Gastroesophageal sphincter (tissue), 4 donors: ENCODE data around the gene ZC3H12C. TPM values are rescaled to one million over a fixed set of nuclear protein-coding genes. Genes with fewer than 3 reads are reported as not detected.
"Not testable (repeated sequence)": the region's sequence is repeated elsewhere in the genome, so short reads cannot be mapped to it uniquely, and the experiment has no call there.

ENCODE experiments used
- ATAC-seq: fragments of 150-250 bp; one replicate; pipeline ENCODE4 v1.9.1; 2016; ENCODE audit warnings: mild to moderate bottlenecking, moderate library complexity
- H3K27ac ChIP-seq, 4 donors: fragments of 200-600 bp; sonication (generic) in 3 of 4; 1 replicate in 3 of 4; 2 replicates in 1 of 4; pipeline ENCODE4 v1.5.1; 2016 to 2019
- H3K27me3 ChIP-seq: fragments of 200-600 bp; sonication (generic); one replicate; pipeline ENCODE4 v1.5.1; 2019
- H3K36me3 ChIP-seq, 2 donors: fragments of 200-600 bp; sonication (generic); one replicate each; pipeline ENCODE4 v1.5.1; 2019; ENCODE audit warnings: control low read depth in 1 of 2
- H3K4me1 ChIP-seq, 3 donors: fragments of 200-600 bp; sonication (generic); 1 replicate in 2 of 3; 2 replicates in 1 of 3; pipeline ENCODE4 v1.5.1; 2016 to 2019; ENCODE audit warnings: control low read depth in 2 of 3
- H3K4me3 ChIP-seq, 2 donors: fragments of 200-600 bp; sonication (generic); one replicate each; pipeline ENCODE4 v1.5.1; 2019; ENCODE audit warnings: mild to moderate bottlenecking in 1 of 2, moderate library complexity in 1 of 2
- H3K9me3 ChIP-seq, 3 donors: fragments of 200-600 bp; sonication (generic); one replicate each; pipeline ENCODE4 v1.5.1; 2017 to 2019; ENCODE audit warnings: control low read depth in 2 of 3
- EP300 ChIP-seq: sonication (generic); formaldehyde crosslinking; IDR thresholded peaks from one replicate; pipeline ENCODE4 v1.6.1; 2017; ENCODE audit warnings: antibody characterized with exemption, mild to moderate bottlenecking
- POLR2A ChIP-seq, 2 donors: fragments of 450-650 bp; IDR thresholded peaks; one replicate each; pipeline ENCODE4 v1.6.1; 2017; ENCODE audit warnings: antibody characterized with exemption in 2 of 2, mild to moderate bottlenecking in 2 of 2, moderate library complexity in 1 of 2
- POLR2AphosphoS5 ChIP-seq: sonication (generic); formaldehyde crosslinking; IDR thresholded peaks from one replicate; pipeline ENCODE4 v1.6.1; 2017; ENCODE audit warnings: antibody characterized with exemption
- WGBS, 2 donors: methylation state at CpG; one replicate each; pipeline ENCODE4 v1.1.5; 2018; ENCODE audit warnings: low coverage in 1 of 2; 5-methylcytosine and 5-hydroxymethylcytosine counted together
- total RNA-seq, 4 donors: library from RNA; depleted of rRNA; stranded (reverse); fragments of >200 nt; gene quantifications; one replicate each; pipeline ENCODE4 v1.1.0, GENCODE V29; 2016
- TF ChIP-seq, protein P1 (sequence below), 4 experiments: fragments of 200-600 bp in 2 of 4; fragments of 450-650 bp in 2 of 4; sonication (generic) in 1 of 4; IDR thresholded peaks; one replicate each; pipeline ENCODE4 v1.5.1; 2017 to 2019; ENCODE audit warnings: antibody characterized with exemption in 4 of 4, mild to moderate bottlenecking in 2 of 4, moderate library complexity in 2 of 4

Gene ZC3H12C
- total RNA-seq, 4 donors from 2014 or later = 22.1 to 30.9 (median 26.3) TPM

DNA sequence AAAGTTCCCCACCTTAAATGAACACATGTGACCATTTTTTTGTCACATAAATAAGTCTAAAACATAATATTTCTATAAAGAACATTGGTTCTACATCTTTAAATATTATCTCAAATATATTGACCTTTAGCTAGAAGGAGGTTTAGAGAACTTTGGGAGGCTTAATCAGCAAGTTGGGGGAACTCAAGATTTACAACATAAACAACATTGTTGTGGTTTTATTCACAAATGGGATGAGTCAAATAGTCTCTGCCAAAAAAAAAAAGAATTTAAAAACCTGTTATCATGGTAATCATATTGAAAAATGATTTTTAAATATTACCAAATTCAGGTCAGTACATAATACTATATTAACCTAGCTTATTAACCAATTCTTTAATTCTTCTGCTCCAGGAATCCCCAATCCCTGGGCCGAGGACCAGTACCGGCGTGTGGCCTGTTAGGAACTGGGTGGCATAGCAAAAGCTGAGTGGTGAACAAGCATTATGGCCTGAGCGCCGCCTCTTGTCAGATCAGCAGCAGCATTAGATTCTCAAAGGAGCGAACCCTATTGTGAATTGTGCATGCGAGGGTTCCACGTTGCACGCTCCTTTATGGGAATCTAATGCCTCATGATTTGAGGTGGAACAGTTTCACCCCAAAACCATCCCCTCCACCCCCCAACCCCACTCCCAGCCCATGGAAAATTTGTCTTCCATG, 105.0 kb downstream of the ZC3H12C start:
- Histone ChIP-seq H3K36me3 (no peaks in the 10 kb centered on the region), H3K4me3 (no peak overlapping the region), H3K9me3 (no peaks in the 10 kb centered on the region), H3K27ac (no peak overlapping the region), H3K27me3 (no peaks in the 10 kb centered on the region), H3K4me1 (no peaks in the 10 kb centered on the region)
- TF ChIP-seq POLR2A (IDR thresholded peaks at IDR 0.05) (no peak), POLR2AphosphoS5 (no peak), EP300 (no peak)
- TF ChIP-seq, protein P1, sequence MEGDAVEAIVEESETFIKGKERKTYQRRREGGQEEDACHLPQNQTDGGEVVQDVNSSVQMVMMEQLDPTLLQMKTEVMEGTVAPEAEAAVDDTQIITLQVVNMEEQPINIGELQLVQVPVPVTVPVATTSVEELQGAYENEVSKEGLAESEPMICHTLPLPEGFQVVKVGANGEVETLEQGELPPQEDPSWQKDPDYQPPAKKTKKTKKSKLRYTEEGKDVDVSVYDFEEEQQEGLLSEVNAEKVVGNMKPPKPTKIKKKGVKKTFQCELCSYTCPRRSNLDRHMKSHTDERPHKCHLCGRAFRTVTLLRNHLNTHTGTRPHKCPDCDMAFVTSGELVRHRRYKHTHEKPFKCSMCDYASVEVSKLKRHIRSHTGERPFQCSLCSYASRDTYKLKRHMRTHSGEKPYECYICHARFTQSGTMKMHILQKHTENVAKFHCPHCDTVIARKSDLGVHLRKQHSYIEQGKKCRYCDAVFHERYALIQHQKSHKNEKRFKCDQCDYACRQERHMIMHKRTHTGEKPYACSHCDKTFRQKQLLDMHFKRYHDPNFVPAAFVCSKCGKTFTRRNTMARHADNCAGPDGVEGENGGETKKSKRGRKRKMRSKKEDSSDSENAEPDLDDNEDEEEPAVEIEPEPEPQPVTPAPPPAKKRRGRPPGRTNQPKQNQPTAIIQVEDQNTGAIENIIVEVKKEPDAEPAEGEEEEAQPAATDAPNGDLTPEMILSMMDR (IDR thresholded peaks at IDR 0.05) = no peak
- no peak for ATAC-seq
- 93 to 95% methylated on average over 6 to 9 of the region's 9 CpGs for WGBS, 2 donors

DNA sequence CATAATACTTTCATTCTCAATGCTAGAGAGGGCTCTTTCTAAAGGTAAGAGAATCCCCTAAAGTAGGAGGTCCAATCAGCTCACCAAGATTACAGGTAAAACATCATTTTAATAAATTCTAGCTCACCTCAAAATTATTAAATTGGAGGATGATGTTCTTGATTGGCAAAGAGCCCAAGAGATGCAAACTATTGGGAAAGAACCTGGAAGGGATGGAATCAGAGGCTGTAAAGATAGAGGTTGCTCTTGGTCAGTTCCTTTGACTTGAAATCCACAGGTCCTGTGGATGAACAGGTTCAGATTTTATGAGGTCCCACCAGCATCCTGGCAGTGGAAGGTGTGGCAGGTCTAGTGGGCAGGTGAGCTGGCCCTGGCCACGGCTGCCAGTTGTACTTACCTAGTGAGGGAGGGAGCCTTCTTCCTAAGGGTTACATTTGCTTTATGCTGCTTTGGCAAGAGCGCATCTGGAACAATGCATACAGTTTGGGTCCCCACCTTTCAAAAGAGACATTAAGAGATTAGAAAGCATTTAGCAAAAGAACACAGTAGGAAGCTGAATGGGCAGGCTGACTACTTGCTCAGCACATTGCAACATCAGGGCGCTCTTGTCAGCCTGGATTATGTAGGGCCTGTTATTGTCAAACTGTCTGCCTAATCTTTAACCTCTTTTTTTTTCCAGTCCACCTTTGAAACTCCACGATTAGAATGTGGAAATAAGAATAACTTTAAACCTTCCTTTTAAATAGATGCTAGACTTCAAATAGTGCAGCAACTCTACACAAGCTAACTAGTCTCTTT, 106.2 kb downstream of the ZC3H12C start:
- Histone ChIP-seq H3K27me3 (no peaks in the 10 kb centered on the region), H3K27ac (no peak overlapping the region), H3K4me3 (no peak overlapping the region), H3K9me3 (no peaks in the 10 kb centered on the region), H3K36me3 (no peaks in the 10 kb centered on the region), H3K4me1 (no peaks in the 10 kb centered on the region)
- TF ChIP-seq POLR2A (IDR thresholded peaks at IDR 0.05) (no peak), EP300 (no peak), POLR2AphosphoS5 (no peak)
- TF ChIP-seq, protein P1 (IDR thresholded peaks at IDR 0.05) = no peak
- WGBS, 2 donors = 64 to 73% methylated on average over 4 of the region's 4 CpGs
- ATAC-seq = no peak

DNA sequence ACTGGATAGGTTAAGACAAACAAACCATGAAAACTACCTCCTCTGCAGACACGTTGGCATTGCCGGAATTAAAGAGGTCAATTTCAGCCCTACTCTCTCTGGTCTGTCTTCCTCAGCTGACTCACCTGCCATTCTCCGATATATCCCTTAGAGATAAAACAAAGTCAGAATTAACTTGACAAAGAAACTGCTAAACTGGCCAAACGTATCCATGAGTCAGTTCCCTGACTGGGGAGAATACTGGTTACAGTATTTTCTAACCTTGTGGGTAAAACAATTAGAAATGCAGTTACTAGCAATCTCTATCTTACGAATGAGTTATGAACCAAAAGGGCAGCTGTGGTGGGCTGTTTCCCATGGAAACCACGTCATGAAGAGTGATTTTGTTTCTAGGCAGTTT, 107.0 kb downstream of the ZC3H12C start:
- H3K9me3 ChIP-seq = no peaks in the 10 kb centered on the region
- TF ChIP-seq POLR2A (IDR thresholded peaks at IDR 0.05) (no peak), EP300 (no peak), POLR2AphosphoS5 (no peak)
- TF ChIP-seq, protein P1 (IDR thresholded peaks at IDR 0.05) = no peak
- no peaks in the 10 kb centered on the region for H3K27me3 ChIP-seq
- H3K27ac ChIP-seq = no peak overlapping the region
- 66 to 73% methylated on average over 6 of the region's 6 CpGs for WGBS, 2 donors
- ATAC-seq = no peak
- no peaks in the 10 kb centered on the region for H3K4me1 ChIP-seq
- no peaks in the 10 kb centered on the region for H3K36me3 ChIP-seq
- H3K4me3 ChIP-seq = no peak overlapping the region

DNA sequence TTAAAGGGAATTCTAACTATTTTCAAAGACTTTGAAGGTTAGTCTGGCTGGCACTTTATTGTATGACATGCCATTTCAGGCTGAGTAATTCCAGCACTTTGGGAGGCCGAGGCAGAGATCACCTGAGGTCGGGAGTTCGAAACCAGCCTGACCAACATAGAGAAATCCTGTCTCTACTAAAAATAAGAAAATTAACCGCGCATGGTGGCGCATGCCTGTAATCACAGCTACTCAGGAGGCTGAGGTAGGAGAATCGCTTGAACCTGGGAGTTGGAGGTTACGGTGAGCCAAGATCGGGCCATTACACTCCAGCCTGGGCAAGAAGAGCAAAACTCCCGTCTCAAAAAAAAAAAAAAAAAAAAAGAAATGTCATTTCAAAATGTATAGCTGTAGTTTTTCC, 107.6 kb downstream of the ZC3H12C start:
- no peaks in the 10 kb centered on the region for H3K9me3 ChIP-seq
- no peaks in the 10 kb centered on the region for H3K4me1 ChIP-seq
- H3K27me3 ChIP-seq = no peaks in the 10 kb centered on the region
- ATAC-seq = no peak
- no peak overlapping the region for H3K27ac ChIP-seq
- no peak for TF ChIP-seq POLR2A (IDR thresholded peaks at IDR 0.05)
- no peak for TF ChIP-seq EP300
- no peak for TF ChIP-seq POLR2AphosphoS5
- TF ChIP-seq, protein P1 (IDR thresholded peaks at IDR 0.05) = no peak
- H3K36me3 ChIP-seq = no peaks in the 10 kb centered on the region
- WGBS, 2 donors = 82 to 84% methylated on average over 6 to 10 of the region's 10 CpGs
- no peak overlapping the region for H3K4me3 ChIP-seq

DNA sequence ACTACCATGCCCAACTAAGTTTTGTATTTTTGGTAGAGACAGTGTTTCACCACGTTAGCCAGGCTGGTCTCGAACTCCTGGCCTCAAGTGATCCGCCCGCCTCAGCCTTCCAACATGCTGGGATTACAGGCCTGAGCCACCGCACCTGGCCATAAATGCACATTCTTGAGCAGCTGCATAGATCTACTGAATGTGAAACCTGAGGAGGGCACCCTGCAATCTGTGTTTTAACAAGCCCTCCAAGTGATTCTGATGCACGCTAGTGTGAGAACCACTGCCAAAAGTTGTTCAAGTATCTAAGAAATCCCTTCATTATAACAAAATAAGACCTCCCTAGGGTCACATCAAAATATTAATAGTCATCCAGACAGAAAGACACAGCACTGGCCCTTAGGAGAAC, 113.9 kb downstream of the ZC3H12C start:
- Histone ChIP-seq H3K27ac (no peak overlapping the region), H3K9me3 (no peaks in the 10 kb centered on the region), H3K36me3 (no peaks in the 10 kb centered on the region), H3K27me3 (no peaks in the 10 kb centered on the region), H3K4me1 (no peaks in the 10 kb centered on the region), H3K4me3 (no peak overlapping the region)
- no peak for ATAC-seq
- WGBS, 2 donors = 63 to 70% methylated on average over 1 to 2 of the region's 6 CpGs
- TF ChIP-seq EP300 (no peak), POLR2AphosphoS5 (no peak), POLR2A (IDR thresholded peaks at IDR 0.05) (no peak)
- TF ChIP-seq, protein P1 (IDR thresholded peaks at IDR 0.05) = no peak

DNA sequence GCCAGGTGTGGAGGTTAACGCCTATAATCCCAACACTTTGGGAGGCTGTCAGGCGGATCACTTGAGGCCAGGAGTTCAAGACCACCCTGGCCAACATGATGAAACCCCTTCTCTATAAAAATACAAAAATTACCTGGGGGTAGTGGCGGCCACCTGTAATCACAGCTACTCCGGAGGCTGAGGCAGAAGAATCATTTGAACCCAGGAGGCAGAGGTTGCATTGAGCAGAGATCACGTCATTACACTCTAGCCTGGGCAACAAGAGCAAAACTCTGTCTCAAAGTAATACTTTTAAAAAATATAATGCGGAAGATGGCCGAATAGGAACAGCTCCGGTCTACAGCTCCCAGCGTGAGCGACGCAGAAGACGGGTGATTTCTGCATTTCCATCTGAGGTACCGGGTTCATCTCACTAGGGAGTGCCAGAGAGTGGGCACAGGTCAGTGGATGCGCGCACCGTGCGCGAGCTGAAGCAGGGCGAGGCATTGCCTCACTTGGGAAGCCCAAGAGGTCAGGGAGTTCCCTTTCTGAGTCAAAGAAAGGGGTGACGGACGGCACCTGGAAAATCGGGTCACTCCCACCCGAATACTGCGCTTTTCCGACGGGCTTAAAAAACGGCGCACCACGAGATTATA, 115.6 kb downstream of the ZC3H12C start:
- H3K4me3 ChIP-seq = peak overlapping the region; percentile 29 to 30
- H3K27ac ChIP-seq, H3K9me3 ChIP-seq, ATAC-seq, H3K27me3 ChIP-seq, H3K4me1 ChIP-seq, H3K36me3 ChIP-seq: not testable (repeated sequence)
- 80 to 85% methylated on average over 6 to 8 of the region's 29 CpGs for WGBS, 2 donors

DNA sequence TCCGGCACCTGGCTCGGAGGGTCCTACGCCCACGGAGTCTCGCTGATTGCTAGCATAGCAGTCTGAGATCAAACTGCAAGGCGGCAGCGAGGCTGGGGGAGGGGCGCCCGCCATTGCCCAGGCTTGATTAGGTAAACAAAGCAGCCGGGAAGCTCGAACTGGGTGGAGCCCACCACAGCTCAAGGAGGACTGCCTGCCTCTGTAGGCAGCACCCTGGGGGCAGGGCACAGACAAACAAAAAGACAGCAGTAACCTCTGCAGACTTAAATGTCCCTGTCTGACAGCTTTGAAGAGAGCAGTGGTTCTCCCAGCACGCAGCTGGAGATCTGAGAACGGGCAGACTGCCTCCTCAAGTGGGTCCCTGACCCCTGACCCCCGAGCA, 116.1 kb downstream of the ZC3H12C start:
- not testable (repeated sequence) for H3K36me3 ChIP-seq, H3K27me3 ChIP-seq, ATAC-seq, H3K9me3 ChIP-seq, H3K27ac ChIP-seq, H3K4me1 ChIP-seq
- H3K4me3 ChIP-seq = peak overlapping the region; percentile 29 to 30
- WGBS, 2 donors = no CpG with 5 or more reads among the region's 14 CpGs
